HG02759 (cell line): ENCODE data around the gene PDCD11.
A peak's percentile ranks its signal among the peaks of the same experiment; 100 is the strongest.
"Not testable (repeated sequence)": the region's sequence is repeated elsewhere in the genome, so short reads cannot be mapped to it uniquely, and the experiment has no call there.

Experiments
- ATAC-seq: cut with Tn5 transposase; IDR thresholded peaks from one replicate; pipeline ENCODE4 v1.9.1; 2021; ENCODE audit warnings: mild to moderate bottlenecking, moderate library complexity; ENCODE audit not compliant: unreplicated experiment

The PDCD11 gene, protein sequence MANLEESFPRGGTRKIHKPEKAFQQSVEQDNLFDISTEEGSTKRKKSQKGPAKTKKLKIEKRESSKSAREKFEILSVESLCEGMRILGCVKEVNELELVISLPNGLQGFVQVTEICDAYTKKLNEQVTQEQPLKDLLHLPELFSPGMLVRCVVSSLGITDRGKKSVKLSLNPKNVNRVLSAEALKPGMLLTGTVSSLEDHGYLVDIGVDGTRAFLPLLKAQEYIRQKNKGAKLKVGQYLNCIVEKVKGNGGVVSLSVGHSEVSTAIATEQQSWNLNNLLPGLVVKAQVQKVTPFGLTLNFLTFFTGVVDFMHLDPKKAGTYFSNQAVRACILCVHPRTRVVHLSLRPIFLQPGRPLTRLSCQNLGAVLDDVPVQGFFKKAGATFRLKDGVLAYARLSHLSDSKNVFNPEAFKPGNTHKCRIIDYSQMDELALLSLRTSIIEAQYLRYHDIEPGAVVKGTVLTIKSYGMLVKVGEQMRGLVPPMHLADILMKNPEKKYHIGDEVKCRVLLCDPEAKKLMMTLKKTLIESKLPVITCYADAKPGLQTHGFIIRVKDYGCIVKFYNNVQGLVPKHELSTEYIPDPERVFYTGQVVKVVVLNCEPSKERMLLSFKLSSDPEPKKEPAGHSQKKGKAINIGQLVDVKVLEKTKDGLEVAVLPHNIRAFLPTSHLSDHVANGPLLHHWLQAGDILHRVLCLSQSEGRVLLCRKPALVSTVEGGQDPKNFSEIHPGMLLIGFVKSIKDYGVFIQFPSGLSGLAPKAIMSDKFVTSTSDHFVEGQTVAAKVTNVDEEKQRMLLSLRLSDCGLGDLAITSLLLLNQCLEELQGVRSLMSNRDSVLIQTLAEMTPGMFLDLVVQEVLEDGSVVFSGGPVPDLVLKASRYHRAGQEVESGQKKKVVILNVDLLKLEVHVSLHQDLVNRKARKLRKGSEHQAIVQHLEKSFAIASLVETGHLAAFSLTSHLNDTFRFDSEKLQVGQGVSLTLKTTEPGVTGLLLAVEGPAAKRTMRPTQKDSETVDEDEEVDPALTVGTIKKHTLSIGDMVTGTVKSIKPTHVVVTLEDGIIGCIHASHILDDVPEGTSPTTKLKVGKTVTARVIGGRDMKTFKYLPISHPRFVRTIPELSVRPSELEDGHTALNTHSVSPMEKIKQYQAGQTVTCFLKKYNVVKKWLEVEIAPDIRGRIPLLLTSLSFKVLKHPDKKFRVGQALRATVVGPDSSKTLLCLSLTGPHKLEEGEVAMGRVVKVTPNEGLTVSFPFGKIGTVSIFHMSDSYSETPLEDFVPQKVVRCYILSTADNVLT (N-terminal part only)

DNA sequence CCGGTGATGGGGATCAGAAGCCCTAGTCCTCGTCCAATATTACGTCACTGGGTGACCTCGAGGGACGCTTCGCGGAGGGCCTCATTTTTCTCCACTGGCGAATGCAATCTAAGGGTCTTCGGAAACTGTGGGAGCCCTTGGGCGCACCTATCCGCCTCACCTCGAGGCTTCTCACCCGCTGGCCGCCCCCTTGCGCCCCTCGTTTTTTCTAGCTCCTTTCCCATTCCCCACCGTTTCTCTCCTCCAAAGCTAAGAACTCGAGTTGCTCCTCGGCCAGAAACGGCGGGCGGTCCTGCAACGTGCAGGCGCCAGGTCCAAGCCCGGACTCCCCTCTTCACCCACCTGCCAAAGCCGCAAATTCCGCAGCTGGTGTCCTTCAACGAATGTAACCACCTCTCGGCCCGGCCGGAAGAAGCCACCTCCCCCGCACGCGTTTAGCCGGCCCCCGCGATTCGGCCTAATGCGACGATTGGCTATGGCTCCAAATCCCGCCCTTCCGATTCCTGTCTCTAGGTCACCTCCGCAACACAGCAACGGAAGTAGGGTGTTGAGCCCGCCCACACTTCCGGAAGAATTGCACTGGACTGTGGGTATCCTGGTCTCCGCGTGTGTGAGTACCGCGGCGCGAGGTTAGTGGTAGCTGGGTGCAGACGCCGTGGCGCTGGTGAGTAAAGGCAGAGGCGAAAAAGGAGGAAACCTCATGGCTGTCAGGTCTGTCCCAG, at the start of gene PDCD11, which contains the start of gene ATP5MK:
Gene PDCD11 (plus strand): TSS at position 560 of the 722 bp plus-strand sequence. CDS start 1,801 bp downstream, outside the sequence.
Gene ATP5MK (minus strand): TSS at position 409 of the 722 bp plus-strand sequence. CDS start 4,018 bp downstream, outside the sequence.
- ATAC-seq: peak; percentile 99

DNA sequence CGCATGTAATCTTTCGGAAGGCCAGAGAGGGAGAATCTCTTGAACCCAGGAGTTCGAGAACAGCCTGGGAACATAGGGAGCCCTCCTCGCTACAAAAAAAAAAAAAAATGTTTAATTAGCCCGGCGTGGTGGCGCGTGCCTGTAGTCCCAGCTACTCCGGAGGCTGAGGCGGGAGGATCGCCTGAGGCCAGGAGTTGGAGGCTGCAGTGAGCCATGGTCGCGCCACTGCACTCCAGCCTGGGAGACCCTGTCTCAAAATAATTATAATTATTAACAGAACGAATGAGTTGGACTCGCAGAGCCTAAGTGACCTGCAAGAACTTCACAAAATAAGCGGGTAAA, 46.3 kb upstream of the PDCD11 start:
- no peak for ATAC-seq

DNA sequence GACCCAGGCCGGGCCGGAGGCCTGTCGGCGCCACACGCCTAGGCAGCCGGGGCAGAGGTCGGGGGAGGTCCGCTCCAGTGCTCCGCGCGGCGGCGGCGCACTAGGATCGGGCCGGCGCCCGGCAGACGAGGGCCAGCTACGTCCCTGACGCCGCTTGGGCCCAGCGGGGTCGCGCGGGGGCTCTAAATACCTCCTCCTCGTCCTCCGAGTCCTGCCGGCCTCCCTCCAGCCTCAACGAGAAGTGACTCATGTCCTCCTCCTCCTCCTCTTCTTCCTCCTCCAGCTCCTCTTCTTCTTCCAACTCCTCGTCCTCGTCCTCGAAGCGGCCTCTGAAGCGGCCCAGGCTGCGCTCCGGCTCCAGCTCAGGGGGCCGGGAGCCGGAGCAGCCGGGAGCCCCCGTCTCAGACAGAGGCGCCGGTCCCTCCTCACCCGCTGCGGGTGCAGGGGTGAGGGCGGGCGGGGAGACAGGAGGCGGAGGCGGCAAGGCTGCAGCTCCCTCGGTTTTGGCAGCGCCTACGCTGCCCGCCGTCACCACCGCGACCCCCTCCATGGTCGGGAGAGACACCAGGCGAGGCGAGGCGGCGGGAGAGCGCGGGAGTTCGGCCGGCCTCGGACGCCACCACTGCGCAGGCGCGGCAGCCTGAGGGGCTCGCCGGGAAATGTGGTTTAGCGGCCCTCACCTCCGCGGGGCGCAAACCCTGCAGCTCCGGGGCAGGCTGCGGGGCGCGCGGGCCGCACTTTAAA, 45.7 kb upstream of the PDCD11 start, which contains the start of gene PCGF6:
Gene PCGF6 (minus strand): TSS at position 624 of the 744 bp plus-strand sequence. CDS start 74 bp downstream, at position 550.
- peak; percentile 89 for ATAC-seq

DNA sequence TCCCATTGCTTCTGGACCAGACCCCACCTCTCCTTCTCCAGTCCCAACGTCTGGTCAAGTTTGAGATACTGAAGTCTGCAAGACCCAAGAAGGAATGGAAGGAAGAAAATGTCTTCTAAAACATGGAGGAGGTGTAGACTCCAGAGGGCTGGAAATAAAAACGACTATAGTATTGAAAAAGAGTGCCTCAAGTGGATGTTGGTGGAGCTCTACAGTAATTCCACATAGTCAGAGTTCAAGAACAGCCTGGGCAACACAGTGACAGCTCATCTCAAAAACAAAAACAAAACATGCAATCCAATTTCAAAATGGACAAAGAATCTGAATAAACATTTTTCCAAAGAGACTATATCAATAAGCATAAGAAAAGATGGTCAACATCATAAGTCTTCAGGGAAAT, 43.1 kb upstream of the PDCD11 start:
- ATAC-seq: no peak

DNA sequence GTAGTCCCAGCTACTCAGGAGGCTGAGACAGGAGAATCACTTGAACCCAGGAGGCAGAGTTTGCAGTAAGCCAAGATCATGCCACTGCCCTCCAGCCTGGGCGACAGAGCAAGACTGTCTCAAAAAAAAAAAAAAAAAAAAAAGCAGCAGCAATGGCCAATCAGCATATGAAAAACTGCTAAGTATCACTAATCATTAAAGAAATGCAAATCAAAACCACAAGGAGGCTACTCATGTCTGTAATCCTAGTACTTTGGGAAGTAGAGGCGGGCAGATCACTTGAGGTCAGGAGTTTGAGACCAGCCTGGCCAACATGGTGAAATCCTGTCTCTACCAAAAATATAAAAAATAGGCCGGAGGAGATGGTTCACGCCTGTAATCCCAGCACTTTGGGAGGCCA, 41.9 kb upstream of the PDCD11 start:
- not testable (repeated sequence) for ATAC-seq

DNA sequence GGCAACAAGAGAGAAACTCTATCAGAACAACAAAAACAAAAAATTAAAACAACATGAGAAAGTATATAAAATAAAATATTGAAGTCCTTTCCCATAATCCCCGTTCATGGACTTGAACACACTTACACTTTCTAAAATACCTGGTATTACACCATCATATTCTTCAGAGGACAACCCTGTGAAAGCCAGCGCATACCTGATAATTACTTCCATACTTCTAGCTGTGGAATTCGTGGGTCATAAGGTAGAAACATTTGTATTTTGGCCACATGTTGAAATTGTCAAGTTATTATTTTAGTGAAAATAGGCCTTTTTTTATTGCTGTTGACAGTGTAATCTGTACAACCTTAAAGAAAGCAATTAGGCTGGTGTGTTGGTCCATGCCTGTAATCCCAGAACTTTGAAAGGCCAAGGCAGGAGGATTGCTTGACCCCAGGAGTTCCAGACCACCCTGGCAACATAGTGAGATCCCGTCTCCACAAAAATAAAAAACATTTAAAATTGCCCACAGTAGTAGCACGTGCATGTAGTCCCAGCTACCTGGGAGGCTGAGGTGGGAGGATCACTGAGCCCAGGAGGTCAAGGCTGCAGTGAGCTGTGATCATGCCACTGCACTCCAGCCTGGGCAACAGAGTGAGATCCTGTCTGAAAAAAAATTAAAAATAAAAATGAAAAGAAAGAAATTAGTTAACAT, 40.4 kb upstream of the PDCD11 start:
- ATAC-seq: no peak

DNA sequence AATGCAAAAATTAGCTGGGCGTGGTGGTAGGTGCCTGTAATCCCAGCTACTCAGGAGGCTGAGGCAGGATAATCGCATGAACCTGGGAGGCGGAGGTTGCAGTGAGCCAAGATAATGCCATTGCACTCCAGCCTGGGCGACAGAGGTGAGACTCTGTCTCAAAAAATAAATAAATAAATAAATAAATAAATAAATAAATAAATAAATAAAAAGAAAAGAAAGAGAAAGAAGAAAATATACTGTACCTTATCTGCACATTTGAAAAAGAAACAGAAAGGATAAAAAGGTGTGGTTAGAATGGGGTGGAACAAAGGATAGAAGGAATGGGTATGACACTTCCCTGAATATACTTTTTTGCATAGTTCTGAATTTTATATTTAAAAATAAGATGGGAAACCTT, 36.9 kb upstream of the PDCD11 start:
- not testable (repeated sequence) for ATAC-seq

DNA sequence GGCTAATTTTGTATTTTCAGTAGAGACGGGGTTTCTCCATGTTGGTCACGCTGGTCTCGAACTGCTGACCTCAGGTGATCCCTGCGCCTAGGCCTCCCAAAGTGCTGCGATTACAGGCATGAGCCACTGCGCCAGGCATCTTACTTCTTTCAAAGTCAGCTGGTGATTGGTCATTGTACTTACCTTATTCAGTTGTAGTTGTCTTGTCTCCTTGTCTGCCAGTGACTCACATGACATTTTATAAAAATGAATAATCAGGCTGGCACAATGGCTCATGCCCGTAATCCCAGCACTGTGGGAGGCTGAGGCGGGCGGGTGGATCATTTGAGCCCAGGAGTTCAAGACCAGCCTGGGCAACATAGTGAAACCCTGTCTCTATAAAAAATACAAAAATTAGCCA, 35.6 kb upstream of the PDCD11 start:
- not testable (repeated sequence) for ATAC-seq

DNA sequence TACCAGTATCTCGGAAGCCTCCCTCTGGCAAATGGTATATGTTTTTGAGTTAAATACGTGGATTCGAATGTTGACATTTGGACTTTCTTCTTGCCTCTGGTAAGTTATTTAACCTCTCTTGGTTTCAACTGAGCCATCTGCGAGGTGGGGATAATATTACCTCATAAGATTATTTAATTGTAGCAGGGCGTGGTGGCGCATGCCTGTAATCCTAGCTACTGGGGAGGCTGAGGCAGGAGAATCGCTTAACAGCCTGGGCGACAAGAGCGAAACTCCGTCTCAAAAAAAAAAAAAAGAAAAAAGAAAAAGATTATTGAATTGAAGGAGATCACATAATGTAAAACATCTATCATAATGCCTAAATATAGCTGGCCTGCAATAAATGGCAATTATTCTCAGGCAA, 29.0 kb upstream of the PDCD11 start:
- ATAC-seq: no peak

DNA sequence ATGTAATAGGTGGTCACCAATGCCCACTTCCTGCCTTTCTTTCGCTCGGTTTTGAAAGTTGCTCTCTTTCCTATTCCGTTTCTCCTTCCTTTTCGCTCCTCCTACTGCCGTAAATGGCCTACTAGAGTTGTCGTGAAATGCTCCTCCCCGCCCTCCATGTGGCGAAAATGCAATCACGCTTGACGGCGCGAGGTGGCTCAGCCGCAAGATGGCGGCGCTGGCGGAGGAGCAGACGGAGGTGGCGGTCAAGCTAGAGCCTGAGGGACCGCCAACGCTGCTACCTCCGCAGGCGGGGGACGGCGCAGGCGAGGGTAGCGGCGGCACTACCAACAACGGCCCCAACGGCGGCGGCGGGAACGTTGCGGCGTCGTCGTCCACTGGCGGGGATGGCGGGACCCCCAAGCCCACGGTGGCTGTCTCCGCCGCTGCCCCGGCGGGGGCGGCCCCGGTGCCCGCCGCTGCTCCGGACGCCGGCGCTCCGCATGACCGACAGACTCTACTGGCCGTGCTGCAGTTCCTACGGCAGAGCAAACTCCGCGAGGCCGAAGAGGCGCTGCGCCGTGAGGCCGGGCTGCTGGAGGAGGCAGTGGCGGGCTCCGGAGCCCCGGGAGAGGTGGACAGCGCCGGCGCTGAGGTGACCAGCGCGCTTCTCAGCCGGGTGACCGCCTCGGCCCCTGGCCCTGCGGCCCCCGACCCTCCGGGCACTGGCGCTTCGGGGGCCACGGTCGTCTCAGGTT, 28.5 kb upstream of the PDCD11 start, which contains the start of gene TAF5:
Gene TAF5 (plus strand): TSS at position 195 of the 737 bp plus-strand sequence. CDS start 14 bp downstream, at position 209.
- peak; percentile 64 for ATAC-seq

DNA sequence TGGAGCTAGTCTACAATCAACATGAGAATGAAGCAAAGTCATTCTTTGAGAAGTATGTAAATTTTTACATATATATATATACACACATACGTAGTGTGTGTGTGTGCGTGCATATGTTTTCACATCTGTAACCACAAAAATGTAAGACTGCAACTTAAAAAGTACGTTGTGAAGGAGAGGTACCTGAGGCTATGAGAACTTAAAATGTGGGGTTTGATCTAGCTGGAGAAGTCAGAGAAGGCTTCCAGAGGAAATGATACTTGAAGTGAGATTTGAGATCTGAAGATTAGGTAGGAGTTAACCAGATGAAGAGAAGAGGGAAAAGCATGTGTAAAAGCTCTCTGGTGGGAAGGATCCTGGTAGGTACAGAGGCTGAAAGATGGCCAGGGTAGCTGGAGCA, 22.9 kb upstream of the PDCD11 start:
- ATAC-seq: no peak

DNA sequence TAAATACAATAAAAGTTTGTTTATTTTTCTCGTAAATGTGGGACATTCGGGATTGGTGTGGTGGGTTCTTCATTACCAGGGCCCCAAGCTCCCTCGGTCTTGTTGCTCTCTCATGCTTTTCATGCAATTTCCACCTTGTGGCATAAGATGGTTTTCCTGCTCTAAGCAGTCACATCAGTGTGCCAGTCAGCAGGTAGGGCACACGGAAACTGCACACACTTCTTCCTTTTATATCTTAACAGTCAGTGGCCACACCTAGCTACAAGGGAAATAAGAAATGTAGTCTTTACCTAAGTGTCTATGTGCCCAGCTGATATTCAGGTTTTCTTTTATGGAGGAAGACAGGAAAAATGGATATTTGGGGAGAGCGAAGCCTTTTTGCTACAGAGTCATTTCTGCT, 22.2 kb upstream of the PDCD11 start:
- ATAC-seq: no peak

DNA sequence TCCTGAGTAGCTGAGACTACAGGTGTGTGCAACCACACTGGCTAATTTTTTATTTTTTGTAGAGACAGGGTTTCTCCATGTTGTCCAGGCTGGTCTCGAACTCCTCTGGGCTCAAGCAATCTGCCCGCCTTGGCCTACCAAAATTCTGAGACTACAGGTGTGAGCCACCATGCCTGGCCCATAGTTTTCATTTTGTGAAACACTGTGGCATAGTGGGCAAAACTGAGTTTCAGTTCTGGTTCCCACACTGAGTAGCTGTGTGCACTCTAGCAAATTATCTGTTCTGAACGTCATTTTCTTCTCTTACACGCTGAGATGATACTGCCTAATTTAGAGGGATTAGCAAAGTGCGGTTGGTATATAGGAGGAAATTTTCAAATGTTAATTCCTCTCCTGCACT, 13.7 kb upstream of the PDCD11 start:
- no peak for ATAC-seq

DNA sequence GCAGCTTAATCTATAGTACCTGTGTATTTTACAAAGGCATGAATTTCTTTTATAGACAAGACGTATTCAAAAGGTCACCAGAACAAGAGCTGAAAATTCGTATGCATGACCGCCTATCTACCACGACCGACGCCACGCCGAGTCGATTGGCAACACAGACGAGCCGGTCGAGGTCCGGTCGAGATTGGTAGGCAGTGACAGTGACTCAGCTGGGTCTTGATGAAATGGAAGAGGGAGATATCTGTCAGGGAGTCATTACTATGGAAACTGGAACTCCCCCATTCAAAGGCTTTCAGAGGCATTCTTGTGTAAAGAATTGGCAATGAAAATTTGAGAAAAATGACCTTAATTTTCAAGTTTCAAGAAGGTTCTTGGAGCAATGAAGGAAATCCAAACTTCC, 2.2 kb upstream of the PDCD11 start:
- no peak for ATAC-seq

DNA sequence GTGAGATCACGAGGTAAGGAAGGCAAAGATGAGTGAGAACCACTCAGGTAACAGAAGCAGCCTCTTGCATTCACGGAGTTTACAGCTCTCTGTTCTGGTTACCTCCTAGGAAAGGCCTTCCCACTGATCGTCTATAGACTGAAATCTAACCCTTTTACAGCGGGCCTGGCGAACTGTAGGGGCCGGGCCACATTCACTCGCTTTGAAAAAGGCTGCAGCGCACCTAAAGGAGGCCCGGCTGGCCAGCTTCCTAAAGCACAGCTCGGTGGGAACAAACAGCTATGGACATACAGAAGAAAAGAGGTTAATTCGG, 716 bp upstream of the PDCD11 start:
- no peak for ATAC-seq

DNA sequence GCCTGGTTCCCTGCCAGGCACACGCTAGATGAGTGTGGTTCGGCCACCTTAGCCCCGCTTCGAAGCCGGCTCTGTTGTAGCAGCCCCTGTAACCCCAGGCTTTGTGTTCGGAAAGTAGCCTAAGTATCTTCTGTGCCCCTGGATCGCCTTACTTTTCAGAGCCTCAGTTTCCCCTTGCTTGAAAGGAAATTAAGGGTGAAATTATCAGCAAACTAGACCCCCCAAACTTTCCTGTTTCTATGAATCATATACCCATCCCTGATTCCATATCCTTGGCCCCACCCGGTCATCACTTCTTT, 312 bp downstream of the PDCD11 start:
- no peak for ATAC-seq

DNA sequence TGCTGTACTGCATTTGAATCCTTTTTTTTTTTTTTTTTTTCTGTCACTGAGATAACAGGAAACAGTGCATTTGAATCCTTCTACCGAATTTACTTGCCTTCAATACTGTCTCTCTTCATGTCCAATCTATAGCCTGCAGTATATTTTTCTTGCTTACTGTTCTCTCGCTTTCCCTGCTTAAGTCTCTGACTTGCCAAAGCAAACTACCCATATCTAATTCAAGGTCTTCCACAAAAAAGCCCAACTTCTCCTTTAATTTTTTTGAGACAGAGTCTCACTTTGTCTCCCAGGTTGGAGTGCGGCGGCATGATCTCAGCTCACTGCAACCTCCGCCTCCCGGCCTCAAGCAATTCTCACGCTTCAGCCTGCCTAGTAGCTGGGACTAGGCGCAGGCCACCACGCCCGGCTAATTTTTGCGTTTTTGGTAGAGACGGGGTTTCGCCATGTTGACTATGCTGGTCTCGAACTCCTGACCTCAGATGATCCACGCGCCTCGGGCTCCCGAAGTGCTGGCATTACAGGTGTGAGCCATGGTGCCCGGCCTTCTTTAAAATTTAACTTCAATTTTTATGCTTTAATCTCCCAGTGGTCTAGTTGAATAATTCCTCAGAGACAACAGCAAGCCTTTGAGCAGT, 882 bp downstream of the PDCD11 start:
- no peak for ATAC-seq

DNA sequence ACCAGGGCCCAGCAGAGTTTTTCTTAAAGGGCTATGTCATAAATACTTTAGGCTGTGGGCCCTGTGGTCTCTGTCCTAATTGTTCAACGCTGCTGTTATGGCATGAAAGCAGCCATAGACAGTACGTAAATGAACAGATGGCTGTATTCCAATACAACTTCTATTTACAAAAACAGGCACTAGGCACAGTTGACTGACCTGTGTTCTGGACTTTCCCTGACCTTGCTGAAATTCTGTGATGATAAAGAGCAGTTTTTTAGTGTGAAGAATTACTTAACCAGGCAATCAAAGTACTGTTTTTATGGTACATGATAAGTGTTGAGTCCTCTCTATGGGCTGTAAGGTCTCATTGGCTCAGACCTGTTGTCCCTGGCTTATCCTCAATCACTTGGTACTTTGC, 17.1 kb downstream of the PDCD11 start:
- no peak for ATAC-seq
